Cerebellar nuclear complex (tissue), 1 donor: ENCODE measurements around the gene OR13J1.
"Not testable (repeated sequence)": the region's sequence is repeated elsewhere in the genome, so short reads cannot be mapped to it uniquely, and the experiment has no call there.

Source experiments
- DNase-seq, 2 experiments: peaks; one replicate each; lab custom pipeline; 2025; lab: John Stamatoyannopoulos, UW

The OR13J1 gene, protein sequence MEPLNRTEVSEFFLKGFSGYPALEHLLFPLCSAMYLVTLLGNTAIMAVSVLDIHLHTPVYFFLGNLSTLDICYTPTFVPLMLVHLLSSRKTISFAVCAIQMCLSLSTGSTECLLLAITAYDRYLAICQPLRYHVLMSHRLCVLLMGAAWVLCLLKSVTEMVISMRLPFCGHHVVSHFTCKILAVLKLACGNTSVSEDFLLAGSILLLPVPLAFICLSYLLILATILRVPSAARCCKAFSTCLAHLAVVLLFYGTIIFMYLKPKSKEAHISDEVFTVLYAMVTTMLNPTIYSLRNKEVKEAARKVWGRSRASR

GRCh38 chr9:35870351-35870923, at the start of gene OR13J1:
Gene OR13J1 (minus strand): TSS chr9:35870401. CDS start chr9:35870401, 0 bp downstream.
- DNase-seq: no peak

DNA sequence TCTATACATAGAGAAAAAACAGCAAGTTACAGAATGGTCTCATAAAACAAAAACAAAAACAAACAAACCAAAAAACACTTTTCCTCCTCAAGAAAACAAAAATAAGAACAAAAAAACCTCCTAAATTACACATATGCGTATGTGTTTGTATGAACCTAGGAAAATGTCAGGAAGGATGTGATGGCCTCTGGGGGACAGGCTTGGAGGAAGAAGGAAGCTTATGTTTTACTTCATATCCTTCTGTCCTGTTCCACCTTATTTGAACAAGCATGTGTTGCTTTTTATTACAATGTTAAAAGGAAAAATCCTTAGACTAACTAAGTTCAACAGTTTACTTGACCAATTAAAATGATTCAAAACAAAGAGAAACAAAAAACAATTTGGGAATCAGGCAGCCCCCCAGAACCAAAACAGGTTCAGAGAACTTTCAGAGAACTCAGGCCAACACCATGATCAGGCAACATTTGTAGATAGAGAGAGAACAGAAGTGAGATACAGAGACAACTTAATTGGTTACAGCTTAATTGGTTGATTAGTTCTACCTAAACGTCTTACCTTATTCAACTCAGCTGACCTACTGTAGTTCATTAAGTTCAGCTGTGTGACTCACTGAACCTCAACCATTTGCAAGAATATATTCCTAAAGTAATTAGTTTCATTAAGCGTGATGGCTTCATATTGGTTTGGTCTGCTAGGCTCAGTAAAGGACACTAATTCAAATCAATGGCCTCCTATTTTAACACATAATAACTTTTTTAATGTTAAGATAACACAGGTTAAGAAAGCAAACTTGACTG, 49.2 kb upstream of the OR13J1 start:
- no peak for DNase-seq

GRCh38 chr9:35918780-35919179, 48.6 kb upstream of the OR13J1 start:
- DNase-seq: no peak

DNA sequence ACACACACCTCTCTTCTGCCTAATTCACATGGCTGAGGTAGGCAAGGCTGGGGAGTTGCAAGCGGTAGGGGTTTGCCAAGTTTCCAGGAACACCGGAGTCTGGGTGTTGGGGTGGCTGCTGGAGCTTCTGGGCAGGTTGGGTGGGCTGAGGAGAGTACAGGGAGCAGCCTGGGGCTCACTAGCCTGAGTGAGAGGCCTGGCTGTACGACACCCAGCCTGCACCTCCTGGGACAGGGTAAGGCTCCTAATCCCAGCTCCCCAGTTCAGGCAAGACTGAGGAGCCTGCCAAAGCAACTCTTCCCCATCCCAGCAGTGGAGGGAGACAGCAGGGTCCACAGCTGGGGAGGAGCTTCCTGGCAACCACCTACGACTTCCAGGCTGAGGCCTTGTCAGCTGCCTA, 47.1 kb upstream of the OR13J1 start:
- no peak for DNase-seq

DNA sequence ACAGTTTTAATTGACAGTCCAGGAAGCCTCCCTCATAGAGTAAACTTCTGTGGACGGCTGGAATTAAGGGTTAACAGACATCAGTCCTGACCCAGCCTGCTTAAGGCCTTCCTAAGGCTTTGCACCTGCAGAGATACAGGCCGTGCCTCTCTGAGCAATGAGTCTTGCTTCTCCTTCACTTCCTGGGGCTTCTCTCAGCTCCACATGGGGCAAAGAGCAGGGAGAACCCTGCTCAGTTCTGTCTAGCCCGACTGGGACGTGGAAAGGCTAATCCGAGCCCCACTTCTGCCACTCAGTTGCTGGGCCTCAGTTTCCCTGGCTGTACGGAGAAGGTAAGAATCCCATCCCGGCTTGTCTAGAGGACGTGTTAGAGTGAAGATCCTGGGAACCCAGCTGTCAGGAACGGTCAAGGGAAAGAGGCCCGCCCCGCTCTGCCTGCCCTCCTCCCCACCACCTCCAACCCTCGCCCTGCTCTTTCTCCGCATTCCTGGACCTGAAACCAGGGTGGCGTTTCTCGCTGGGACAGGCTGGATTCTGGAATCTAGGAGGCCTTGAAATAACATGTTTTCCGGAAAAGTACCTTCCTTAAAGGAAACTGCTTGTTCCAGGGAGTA, 45.6 kb upstream of the OR13J1 start:
- no peak for DNase-seq

DNA sequence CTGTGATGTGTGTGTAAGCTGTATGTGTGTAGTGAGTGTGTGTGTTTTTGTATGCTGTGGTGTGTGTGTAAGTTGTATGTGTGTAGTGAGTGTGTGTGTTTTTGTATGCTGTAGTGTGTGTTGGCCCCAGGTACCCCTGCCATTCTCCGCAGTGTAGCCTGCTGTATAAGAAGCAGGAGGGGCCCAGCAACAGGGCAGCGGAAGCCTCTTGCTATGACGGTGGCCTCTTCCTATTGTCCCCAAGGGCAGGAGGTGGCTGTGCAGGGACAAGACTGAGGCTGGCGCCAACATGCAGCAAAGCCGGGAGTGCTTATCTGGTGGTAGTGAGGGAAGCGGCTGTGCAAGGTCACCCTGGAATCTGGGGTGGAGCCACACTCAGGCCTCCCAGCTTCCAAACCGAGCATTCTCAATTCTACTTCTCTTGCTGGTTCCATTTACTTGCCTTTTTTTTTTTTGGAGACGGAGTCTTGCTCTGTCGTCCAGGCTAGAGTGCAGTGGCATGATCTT, 44.2 kb upstream of the OR13J1 start:
- no peak for DNase-seq

DNA sequence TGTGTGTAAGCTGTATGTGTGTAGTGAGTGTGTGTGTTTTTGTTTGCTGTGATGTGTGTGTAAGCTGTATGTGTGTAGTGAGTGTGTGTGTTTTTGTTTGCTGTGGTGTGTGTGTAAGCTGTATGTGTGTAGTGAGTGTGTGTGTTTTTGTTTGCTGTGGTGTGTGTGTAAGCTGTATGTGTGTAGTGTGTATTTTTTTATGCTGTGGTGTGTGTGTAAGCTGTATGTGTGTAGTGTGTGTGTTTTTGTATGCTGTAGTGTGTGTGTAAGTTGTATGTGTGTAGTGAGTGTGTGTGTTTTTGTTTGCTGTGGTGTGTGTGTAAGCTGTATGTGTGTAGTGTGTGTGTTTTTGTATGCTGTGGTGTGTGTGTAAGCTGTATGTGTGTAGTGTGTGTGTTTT, 43.2 kb upstream of the OR13J1 start:
- DNase-seq: not testable (repeated sequence)

DNA sequence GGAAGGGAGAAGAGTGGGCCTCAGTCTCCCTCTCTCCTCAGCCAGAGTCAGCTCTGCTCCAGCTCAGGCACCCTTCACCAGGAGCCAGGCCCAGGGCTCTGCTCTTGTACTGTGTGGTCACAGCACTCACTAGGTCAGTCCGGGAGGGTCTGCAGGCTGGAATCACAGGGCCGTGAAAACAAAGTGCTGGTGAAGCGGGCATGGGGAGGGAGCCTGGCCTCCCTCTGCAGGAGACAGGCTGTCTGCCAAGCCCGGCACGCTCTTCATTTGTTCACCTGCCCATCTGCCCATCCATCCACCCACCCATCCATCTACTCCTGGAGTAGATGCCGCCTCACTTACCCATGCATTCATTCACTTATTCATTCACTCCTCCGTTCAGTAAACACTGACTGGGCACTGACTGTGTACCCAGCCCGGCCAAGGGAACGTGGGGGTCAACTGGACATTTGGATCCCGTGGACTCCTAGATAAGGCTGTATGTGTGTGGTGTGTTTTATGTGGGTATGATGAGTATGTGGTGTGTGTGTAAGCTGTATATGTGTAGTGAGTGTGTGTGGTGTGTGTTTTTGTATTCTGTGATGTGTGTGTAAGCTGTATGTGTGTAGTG, 42.7 kb upstream of the OR13J1 start:
- DNase-seq: no peak

DNA sequence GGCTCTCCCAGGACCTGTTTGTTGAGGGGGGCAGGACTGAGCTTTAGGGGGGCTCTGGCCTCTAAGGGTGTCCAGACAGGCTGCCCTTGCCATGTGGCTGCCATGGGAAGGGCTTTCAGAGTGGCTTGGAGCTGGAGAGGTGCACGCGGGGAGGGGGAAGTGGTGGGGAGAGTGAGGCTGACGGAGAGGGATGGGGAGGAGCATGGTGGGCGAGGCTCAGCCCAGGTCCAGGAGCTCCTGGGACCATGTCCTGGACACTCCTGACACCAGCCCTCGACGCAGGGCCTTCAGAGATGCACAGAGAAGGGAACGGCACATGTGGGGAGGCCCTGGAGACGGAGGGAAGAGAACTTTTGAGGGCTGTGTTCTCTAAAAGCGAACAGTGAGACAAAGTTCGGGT, 41.5 kb upstream of the OR13J1 start:
- no peak for DNase-seq

GRCh38 chr9:35910613-35911359, 40.6 kb upstream of the OR13J1 start:
- no peak for DNase-seq

DNA sequence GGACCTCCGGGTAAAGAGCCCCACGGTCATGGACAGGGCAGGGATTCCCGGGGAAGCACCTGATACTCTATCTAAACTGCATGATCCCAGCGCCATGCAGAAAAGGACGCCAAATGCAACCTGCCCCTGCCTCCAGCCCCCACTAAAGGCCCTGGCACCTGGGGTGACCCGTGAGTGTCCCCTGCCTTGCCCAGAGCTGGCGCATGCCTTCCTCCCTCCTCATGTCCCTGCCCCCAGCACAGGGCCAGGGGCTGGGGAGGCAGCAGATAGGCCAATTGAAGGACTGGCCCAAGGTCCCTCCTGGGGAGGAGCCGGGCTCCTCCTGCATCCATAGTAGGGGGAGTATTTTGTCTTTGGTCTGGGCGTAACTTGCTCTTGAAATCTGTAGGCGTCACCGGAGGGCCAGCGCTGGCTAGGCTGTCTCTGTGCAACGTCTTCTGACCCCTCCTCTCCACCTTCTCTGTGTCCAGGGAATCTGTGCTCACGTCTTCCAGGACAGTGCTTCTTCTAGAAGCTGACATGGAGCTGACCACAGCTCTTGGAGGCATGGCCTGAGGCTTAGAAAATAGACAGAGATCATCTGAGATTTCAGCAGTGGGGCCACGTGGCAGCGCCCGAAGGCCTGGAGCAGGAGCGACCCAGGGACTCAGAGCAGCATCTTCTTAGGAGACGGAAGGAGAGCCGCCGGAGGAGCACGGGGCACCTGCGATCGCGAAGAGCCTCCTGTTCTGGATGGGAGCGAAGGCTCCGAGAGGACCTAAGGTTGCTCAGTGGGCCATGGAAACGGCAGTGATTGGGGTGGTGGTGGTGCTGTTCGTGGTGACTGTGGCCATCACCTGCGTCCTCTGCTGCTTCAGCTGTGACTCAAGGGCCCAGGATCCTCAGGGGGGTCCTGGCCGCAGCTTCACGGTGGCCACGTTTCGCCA, 39.7 kb upstream of the OR13J1 start:
- no peak for DNase-seq

DNA sequence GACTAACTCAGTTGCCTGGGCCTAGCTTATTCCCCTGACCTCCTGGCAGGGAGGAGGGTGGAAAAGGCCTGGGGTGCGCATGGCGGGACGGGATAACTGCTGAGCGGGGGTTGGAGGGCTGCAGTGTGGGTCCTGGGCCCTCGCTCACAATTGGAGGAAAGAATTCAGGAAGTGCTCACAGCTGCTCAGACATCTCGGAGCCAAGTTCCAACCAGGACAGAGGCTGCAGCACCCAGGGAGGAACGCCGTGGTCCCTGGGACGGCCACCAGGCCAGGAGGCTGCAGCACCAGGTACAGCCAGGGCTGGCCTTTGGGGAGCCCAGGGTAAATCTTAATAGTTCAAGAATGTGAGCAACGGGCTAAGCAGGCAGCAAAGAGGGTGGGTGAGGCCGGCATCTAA, 39.1 kb upstream of the OR13J1 start, which contains the start of gene SPAAR:
Gene SPAAR (plus strand): TSS at position 217 of the 400 bp plus-strand sequence. CDS start 974 bp downstream, outside the sequence.
- no peak for DNase-seq

GRCh38 chr9:35908504-35909125, 38.4 kb upstream of the OR13J1 start:
- DNase-seq: peak; percentile 74 to 84

- no peak for DNase-seq
Observed at GRCh38 chr9:35907711-35908503, 37.7 kb upstream of the OR13J1 start.

GRCh38 chr9:35906923-35907699, 36.9 kb upstream of the OR13J1 start:
- DNase-seq: no peak

GRCh38 chr9:35905912-35906679, 35.9 kb upstream of the OR13J1 start, which contains the start of gene HRCT1:
Gene HRCT1 (plus strand): TSS chr9:35906202. CDS start chr9:35906288, 86 bp downstream.
- no peak for DNase-seq
